NK-92 (cell line): ENCODE data around the gene ZFC3H1.
"Not testable (repeated sequence)": the region's sequence is repeated elsewhere in the genome, so short reads cannot be mapped to it uniquely, and the experiment has no call there.

Experiments
- DNase-seq: peaks from one replicate; lab custom pipeline; 2025; ENCODE audit not compliant: unreplicated experiment; lab: John Stamatoyannopoulos, UW

ZFC3H1 gene, protein sequence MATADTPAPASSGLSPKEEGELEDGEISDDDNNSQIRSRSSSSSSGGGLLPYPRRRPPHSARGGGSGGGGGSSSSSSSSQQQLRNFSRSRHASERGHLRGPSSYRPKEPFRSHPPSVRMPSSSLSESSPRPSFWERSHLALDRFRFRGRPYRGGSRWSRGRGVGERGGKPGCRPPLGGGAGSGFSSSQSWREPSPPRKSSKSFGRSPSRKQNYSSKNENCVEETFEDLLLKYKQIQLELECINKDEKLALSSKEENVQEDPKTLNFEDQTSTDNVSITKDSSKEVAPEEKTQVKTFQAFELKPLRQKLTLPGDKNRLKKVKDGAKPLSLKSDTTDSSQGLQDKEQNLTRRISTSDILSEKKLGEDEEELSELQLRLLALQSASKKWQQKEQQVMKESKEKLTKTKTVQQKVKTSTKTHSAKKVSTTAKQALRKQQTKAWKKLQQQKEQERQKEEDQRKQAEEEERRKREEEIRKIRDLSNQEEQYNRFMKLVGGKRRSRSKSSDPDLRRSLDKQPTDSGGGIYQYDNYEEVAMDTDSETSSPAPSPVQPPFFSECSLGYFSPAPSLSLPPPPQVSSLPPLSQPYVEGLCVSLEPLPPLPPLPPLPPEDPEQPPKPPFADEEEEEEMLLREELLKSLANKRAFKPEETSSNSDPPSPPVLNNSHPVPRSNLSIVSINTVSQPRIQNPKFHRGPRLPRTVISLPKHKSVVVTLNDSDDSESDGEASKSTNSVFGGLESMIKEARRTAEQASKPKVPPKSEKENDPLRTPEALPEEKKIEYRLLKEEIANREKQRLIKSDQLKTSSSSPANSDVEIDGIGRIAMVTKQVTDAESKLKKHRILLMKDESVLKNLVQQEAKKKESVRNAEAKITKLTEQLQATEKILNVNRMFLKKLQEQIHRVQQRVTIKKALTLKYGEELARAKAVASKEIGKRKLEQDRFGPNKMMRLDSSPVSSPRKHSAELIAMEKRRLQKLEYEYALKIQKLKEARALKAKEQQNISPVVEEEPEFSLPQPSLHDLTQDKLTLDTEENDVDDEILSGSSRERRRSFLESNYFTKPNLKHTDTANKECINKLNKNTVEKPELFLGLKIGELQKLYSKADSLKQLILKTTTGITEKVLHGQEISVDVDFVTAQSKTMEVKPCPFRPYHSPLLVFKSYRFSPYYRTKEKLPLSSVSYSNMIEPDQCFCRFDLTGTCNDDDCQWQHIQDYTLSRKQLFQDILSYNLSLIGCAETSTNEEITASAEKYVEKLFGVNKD (N-terminal part only)

DNA sequence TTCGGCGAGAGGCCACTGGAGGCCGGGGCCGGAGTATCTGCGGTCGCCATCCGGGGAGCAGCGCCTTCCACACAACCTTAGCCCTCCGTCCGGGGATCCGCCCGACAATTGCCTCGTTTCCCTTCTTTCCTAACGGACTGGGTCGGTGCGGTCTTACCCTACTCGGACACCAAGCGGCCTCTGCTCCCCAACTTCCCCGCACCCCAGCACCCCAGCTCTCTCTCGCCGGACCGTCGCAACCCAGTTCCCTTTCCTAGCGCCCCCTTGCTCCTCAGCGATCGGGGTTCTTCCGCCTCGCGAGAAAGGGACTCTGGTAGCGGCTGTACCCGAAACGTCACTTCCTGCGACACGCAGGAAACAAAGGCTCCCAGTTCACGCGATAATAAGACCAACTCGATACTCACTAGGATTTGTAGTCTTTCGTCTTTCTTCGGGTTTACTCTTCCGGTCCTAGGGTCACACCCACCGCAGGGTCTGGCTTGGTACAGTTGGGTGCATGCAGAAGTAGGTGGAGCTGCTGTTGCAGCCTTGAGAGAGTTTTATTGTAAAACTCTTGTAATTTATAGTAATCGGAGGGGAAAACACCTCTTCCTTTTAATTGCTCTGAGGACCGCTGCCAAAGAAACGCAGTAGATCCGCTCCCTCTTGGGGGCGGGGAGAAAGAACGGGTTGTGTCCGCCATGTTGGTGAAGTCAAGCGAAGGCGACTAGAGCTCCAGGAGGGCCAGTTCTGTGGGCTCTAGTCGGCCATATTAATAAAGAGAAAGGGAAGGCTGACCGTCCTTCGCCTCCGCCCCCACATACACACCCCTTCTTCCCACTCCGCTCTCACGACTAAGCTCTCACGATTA lies at the start of gene ZFC3H1, which contains the start of gene THAP2:
TSS of gene ZFC3H1 (minus strand) at position 288 of the 850 bp plus-strand sequence. CDS start at position 50, 238 bp downstream.
TSS of gene THAP2 (plus strand) at position 741 of the 850 bp plus-strand sequence. CDS start 209 bp downstream, outside the sequence.
- DNase-seq = peak; percentile 56

DNA sequence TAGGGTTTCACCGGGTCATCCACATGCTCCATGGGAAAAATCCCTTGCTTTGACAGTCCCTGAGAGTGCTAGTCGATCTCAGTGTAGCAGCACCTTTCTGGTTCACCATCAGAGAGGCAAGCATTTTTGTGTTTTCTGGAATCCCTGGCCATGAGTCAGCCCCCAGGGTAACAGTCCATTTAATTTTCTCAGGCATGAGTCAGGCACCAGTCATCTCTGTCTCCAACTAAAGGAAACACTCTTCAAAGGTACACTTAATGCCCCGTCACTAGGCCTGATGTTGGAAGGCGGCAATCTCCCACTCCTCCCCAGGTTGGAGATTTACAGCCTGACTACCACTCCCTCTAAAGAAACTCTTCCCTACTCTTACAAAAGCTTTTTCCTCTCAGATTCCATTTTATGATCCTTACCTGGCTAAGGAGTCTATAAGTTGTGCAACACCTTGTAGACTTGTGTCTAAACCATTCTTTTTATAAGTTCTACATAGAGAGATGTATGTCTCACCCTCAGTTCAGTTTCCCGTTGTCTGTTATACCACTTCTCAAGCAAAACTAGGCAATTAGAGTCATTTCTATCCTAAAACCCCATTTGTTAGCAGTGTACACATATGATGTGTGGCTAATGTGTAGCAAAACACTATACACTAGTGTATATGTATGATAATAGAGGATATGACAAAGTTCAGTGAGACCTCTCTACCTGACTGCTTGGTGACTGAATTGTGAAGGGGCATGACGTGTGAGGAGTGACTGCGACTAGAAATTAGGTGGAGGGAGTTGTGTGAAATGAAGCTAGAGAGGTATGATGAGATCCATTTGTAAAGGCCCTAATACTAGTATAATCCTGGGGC lies 46.9 kb upstream of the ZFC3H1 start:
- no peak for DNase-seq

GRCh38 chr12:71708658-71709057 lies 45.0 kb upstream of the ZFC3H1 start:
- no peak for DNase-seq

DNA sequence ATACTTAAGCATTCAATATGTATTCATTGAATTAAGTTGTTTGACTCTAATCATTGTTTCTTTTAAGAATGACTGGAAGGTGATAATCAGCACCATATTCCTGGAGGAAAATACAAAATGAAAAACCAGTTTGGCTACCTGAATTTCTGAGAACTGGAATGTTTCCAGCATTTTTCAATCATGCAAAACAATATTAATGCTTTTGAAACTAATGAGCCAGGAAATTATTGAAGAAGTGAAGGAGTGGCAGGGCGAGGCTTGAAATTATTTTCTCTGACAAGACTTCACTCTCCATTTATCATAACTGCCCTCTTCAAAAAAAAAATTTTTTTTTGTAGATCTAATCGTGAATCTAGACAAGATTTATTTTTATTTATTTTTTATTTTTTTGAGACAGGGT lies 41.3 kb upstream of the ZFC3H1 start:
- no peak for DNase-seq

GRCh38 chr12:71703206-71703605 lies 39.6 kb upstream of the ZFC3H1 start:
- DNase-seq = no peak

GRCh38 chr12:71702590-71702989 lies 38.9 kb upstream of the ZFC3H1 start:
- DNase-seq = no peak

GRCh38 chr12:71702181-71702580 lies 38.5 kb upstream of the ZFC3H1 start:
- DNase-seq = not testable (repeated sequence)

DNA sequence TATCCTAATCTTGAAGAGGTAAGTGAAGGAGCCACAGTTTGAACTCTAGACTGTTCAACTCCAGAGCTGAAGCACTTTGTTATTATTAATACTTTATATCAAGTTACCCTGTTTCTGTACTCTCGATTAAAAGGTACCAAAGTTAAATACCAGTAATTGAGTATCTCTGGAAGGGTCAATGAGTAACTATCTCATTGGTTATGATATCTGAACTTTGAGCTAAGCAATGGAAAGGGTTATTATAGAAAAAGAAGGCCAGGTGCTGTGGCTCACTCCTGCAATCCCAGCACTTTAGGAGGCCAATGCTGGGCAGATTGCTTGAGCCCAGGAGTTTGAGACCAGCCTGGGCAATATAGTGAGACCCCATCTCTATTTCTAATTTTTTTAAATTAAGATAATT lies 32.1 kb upstream of the ZFC3H1 start:
- no peak for DNase-seq

- DNase-seq = no peak
Measured at GRCh38 chr12:71694099-71694820, 30.6 kb upstream of the ZFC3H1 start.

DNA sequence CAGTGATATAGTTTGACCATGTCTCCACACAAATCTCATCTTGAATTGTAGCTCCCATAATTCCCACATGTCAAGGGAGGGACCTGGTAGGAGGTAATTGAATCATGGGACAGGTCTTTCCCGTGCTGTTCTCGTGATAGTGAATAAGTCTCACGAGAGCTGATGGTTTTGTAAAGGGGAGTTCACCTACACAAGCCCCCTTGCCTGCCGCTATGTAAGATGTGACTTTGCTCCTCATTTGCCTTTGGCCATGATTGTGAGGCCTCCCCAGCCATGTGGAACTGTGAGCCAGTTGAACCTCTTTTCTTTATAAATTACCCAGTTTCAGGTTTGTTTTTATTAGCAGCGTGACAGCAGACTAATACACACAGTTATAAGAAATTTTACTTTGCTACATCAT lies 30.0 kb upstream of the ZFC3H1 start:
- DNase-seq = not testable (repeated sequence)

GRCh38 chr12:71693126-71693525 lies 29.5 kb upstream of the ZFC3H1 start:
- no peak for DNase-seq

- no peak for DNase-seq
Measured at GRCh38 chr12:71691504-71692129, 28.0 kb upstream of the ZFC3H1 start.

- DNase-seq = no peak
Measured at GRCh38 chr12:71688961-71689570, 25.4 kb upstream of the ZFC3H1 start.

- DNase-seq = not testable (repeated sequence)
Measured at GRCh38 chr12:71687172-71687571, 23.5 kb upstream of the ZFC3H1 start.

GRCh38 chr12:71686658-71687025 lies 23.0 kb upstream of the ZFC3H1 start:
- DNase-seq = no peak

DNA sequence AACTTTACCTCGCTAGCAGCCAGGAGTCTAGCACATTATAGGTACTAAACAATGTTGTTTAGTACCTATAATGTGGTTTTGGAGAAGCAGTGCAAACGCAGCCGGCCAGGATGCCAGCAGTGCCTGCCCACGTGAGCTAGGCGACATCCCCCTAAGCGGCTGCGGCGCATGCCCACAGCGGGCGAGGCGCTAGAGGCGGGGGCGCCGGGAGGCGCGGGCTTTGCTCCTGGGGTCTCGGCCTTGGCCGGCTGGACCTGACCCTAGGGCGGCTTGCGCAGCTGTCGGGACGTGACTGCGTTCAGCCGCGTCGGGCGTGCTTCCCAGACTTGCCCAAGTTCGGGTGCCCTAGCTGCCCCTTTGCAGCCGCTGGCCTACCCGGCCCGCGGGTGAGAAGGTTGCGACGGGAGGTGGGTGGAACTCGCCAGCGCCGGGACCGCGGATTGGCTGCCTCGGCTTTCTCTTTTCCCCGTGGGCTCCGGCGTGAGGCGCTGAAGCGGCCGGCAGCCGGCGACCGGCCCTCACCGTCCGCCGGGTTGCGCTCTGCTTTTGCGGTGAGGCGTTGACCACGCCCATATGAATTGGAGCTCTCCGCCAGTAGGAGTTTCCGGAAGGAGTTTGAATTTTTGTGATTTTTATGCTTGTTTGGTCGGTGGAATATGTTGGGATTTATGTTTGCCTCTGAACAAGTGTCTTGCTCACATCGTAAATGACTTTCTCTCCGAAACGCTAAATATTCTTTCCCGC lies 22.4 kb upstream of the ZFC3H1 start, which contains the start of gene TMEM19:
TSS of gene TMEM19 (plus strand) at position 169 of the 744 bp plus-strand sequence. CDS start 599 bp downstream, outside the sequence.
- DNase-seq = no peak
